Heart right ventricle (tissue), 16 donors: Measurements from ENCODE around the gene WDR35. TPM values are rescaled to one million over a fixed set of nuclear protein-coding genes. Genes with fewer than 3 reads are reported as not detected.
"Not testable (repeated sequence)": the region's sequence is repeated elsewhere in the genome, so short reads cannot be mapped to it uniquely, and the experiment has no call there.

Experiments
- ATAC-seq, 8 donors: fragments of 200-7000 bp; cut with Tn5 transposase; one replicate each; pipeline ENCODE4 v1.9.1; 2020; ENCODE audit warnings: mild to moderate bottlenecking in 8 of 8, moderate library complexity in 8 of 8, moderate number of reproducible peaks in 1 of 8
- DNase-seq, 2 donors: peaks; one replicate each; pipeline ENCODE4 v3.0.0-alpha.2; 2020
- H3K27ac ChIP-seq, 10 donors: fragments of 200-600 bp; sonication (generic) in 2 of 10; one replicate each; pipeline versions ENCODE4 v1.5.0 to v1.8.0; 2020 to 2022; ENCODE audit warnings: mild to moderate bottlenecking in 3 of 10
- H3K27me3 ChIP-seq, 7 donors: fragments of 200-600 bp; one replicate each; pipeline ENCODE4 v1.8.0; 2021 to 2022; ENCODE audit warnings: mild to moderate bottlenecking in 2 of 7
- H3K36me3 ChIP-seq, 9 donors: fragments of 200-600 bp; sonication (generic) in 1 of 9; one replicate each; pipeline versions ENCODE4 v1.5.0 to v1.8.0; 2020 to 2022; ENCODE audit warnings: mild to moderate bottlenecking in 2 of 9
- H3K4me1 ChIP-seq, 9 donors: fragments of 200-600 bp; sonication (generic) in 1 of 9; one replicate each; pipeline versions ENCODE4 v1.5.0 to v1.8.0; 2020 to 2022; ENCODE audit warnings: mild to moderate bottlenecking in 4 of 9
- H3K4me3 ChIP-seq, 10 donors: fragments of 200-600 bp; sonication (generic) in 2 of 10; one replicate each; pipeline versions ENCODE4 v1.5.0 to v1.8.0; 2020 to 2022; ENCODE audit warnings: mild to moderate bottlenecking in 7 of 10, moderate library complexity in 2 of 10
- H3K9me3 ChIP-seq, 11 donors: fragments of 200-600 bp in 10 of 11; sonication (generic) in 2 of 11; one replicate each; pipeline versions ENCODE4 v1.5.0 to v1.8.0; 2013 to 2022; ENCODE audit warnings: mild to moderate bottlenecking in 2 of 11, control low read depth in 1 of 11, moderate library complexity in 1 of 11
- CTCF ChIP-seq, 9 donors: fragments of 200-600 bp; sonication (generic) in 2 of 9; IDR thresholded peaks; one replicate each; pipeline versions ENCODE4 v1.5.0 to v1.8.0; 2021 to 2022; ENCODE audit warnings: antibody characterized with exemption in 9 of 9, mild to moderate bottlenecking in 5 of 9, moderate library complexity in 1 of 9
- WGBS, 2 donors: extraction: QIAGEN DNeasy Blood & Tissue Kit; methylation state at CpG; one replicate each; pipeline ENCODE4 v1.1.7; 2013; ENCODE audit warnings: inconsistent platforms in 1 of 2; 5-methylcytosine and 5-hydroxymethylcytosine counted together
- intact Hi-C, 10 donors: fragments of 100-400 bp; cut with DNase I; formaldehyde crosslinking; loops; one replicate each; pipeline versions ENCODE4 v1.11.1 to v1.14.2; 2022
- polyA plus RNA-seq, 2 donors: library from polyadenylated mRNA; stranded (reverse); fragments of 200-250 nt; gene quantifications; one replicate each; pipeline ENCODE4 v1.2.3, GENCODE V29; 2013
- total RNA-seq, 10 donors: library from RNA; stranded (reverse); fragmentation: NEBNext Ultra II Directional in 3 of 10; extraction: Animal tissue kit (Norgen Biotek cat#: 25700) in 3 of 10; gene quantifications; one replicate each; pipeline versions ENCODE4 v1.2.1 to v1.2.4, GENCODE V29; 2021 to 2023
- donor health status: Arrhythmogenic right ventricular cardiomyopathy.
- donor health status: ischemic (EF 13 %, LVEDD 7.1; RV severe dilation, severe dysfunction).
- donor health status: healthy with polysubstance abuse.
- donor health status: DM: no; HTN: yes; CAD: no.
- donor health status: DM: no; HTN: no; CAD: no.
- donor health status: ischemic (EF 25% LVEDD 6.9; RV normal size, moderate dysfunction).
- donor health status: ischemic (EF 25% LVEDD 5.7; RV mildly dilated, moderate dysfunction).
- donor health status: healthy.
- donor health status: DM: yes; HTN: yes; CAD: no.
- donor health status: Ischemic cardiomyopathy.
- donor health status: ischemic (EF 35%, LVEDD 5.7; RV mildly dilated, moderate dysfunction).
- donor health status: nonischemic (EF 11% LVEDD 7.7; RV severe dilation, severe dysfunction).
- donor health status: DM: yes; HTN: yes; CAD: no.
- donor health status: PGD.
- donor health status: ischemic (EF 29% LVEDD 5.4; RV normal size, mild dysfunction).
- donor health status: nonischemic (EF 23%, LVEDD 6.1; RV moderate dilation, normal function).

The WDR35 gene
- total and polyA plus RNA-seq, 12 donors = 2.3 to 8.3 (median 5.4) TPM

GRCh38 chr2:19936203-19936602 lies 53.7 kb downstream of the WDR35 start:
- peaks cover 0 to 56% (median 8%) of the 10 kb centered on the region in 9 donors for H3K36me3 ChIP-seq

GRCh38 chr2:19933351-19933981 lies 56.4 kb downstream of the WDR35 start:
- peaks cover 0 to 19% (median 2%) of the 10 kb centered on the region in 11 donors for H3K9me3 ChIP-seq
- H3K36me3 ChIP-seq = peaks cover 0 to 83% (median 17%) of the 10 kb centered on the region in 9 donors
- TF ChIP-seq CTCF (IDR thresholded peaks at IDR 0.05) = no peak
- ATAC-seq (peak in 1 of 8 donors; percentile 21), DNase-seq (no peak)
- peak overlapping the region in 1 of 10 donors; percentile 46 for H3K27ac ChIP-seq
- WGBS, 2 donors = 39 to 44% methylated on average over 5 of the region's 5 CpGs
- H3K4me1 ChIP-seq = no peaks in the 10 kb centered on the region
- H3K27me3 ChIP-seq = no peaks in the 10 kb centered on the region
- H3K4me3 ChIP-seq = no peak overlapping the region
- intact Hi-C loops = no loop called here

More at GRCh38 chr2:19936203-19936602, 53.7 kb downstream of the WDR35 start:
- DNase-seq (no peak), ATAC-seq (no peak)
- TF ChIP-seq CTCF (IDR thresholded peaks at IDR 0.05) = no peak
- WGBS, 2 donors = 88 to 97% methylated on average over 2 of the region's 2 CpGs
- no peaks in the 10 kb centered on the region for H3K27me3 ChIP-seq
- H3K27ac ChIP-seq = no peak overlapping the region
- no peaks in the 10 kb centered on the region for H3K4me1 ChIP-seq
- H3K9me3 ChIP-seq = no peaks in the 10 kb centered on the region
- H3K4me3 ChIP-seq = no peak overlapping the region
- intact Hi-C loops = no loop called here

GRCh38 chr2:19932928-19933327 lies 57.0 kb downstream of the WDR35 start:
- Histone ChIP-seq H3K27me3 (no peaks in the 10 kb centered on the region), H3K36me3 (peaks cover 0 to 84% (median 20%) of the 10 kb centered on the region in 9 donors), H3K27ac (no peak overlapping the region), H3K9me3 (peaks cover 0 to 24% (median 7%) of the 10 kb centered on the region in 11 donors), H3K4me1 (no peaks in the 10 kb centered on the region), H3K4me3 (no peak overlapping the region)
- 86 to 88% methylated on average over 2 of the region's 2 CpGs for WGBS, 2 donors
- TF ChIP-seq CTCF (IDR thresholded peaks at IDR 0.05) = no peak
- DNase-seq (no peak), ATAC-seq (no peak)
- intact Hi-C loops = no loop called here

GRCh38 chr2:19929226-19929625 lies 60.7 kb downstream of the WDR35 start:
- no peaks in the 10 kb centered on the region for H3K4me1 ChIP-seq
- ATAC-seq = no peak
- no peak for TF ChIP-seq CTCF (IDR thresholded peaks at IDR 0.05)
- H3K27me3 ChIP-seq = no peaks in the 10 kb centered on the region
- H3K9me3 ChIP-seq = peaks cover 0 to 35% (median 15%) of the 10 kb centered on the region in 11 donors
- H3K4me3 ChIP-seq = no peak overlapping the region
- DNase-seq = no peak
- peaks cover 0 to 60% (median 29%) of the 10 kb centered on the region in 9 donors for H3K36me3 ChIP-seq
- intact Hi-C loops = no loop called here
- no peak overlapping the region for H3K27ac ChIP-seq

GRCh38 chr2:19927816-19928215 lies 62.1 kb downstream of the WDR35 start:
- H3K4me1 ChIP-seq, H3K4me3 ChIP-seq, intact Hi-C loops, H3K27me3 ChIP-seq, H3K27ac ChIP-seq, ATAC-seq, DNase-seq: not testable (repeated sequence)
- Histone ChIP-seq H3K36me3 (peaks cover 0 to 59% (median 25%) of the 10 kb centered on the region in 9 donors), H3K9me3 (peaks cover 0 to 35% (median 15%) of the 10 kb centered on the region in 11 donors)
- 98 to 100% methylated on average over 1 of the region's 1 CpG for WGBS, 2 donors

- H3K4me1 ChIP-seq, H3K27me3 ChIP-seq, ATAC-seq, H3K27ac ChIP-seq, DNase-seq, intact Hi-C loops, H3K4me3 ChIP-seq: not testable (repeated sequence)
- Histone ChIP-seq H3K9me3 (peaks cover 0 to 27% (median 15%) of the 10 kb centered on the region in 11 donors), H3K36me3 (peaks cover 0 to 28% (median 22%) of the 10 kb centered on the region in 9 donors)
- WGBS, 2 donors = 65 to 69% methylated on average over 4 of the region's 4 CpGs
These were observed 65.4 kb downstream of the WDR35 start for GRCh38 chr2:19924526-19924925.

- H3K4me1 ChIP-seq, intact Hi-C loops, DNase-seq, H3K9me3 ChIP-seq, ATAC-seq, H3K27me3 ChIP-seq, H3K27ac ChIP-seq, H3K4me3 ChIP-seq: not testable (repeated sequence)
- H3K36me3 ChIP-seq = peaks cover 0 to 12% (median 2%) of the 10 kb centered on the region in 9 donors
- 61 to 98% methylated on average over 3 of the region's 3 CpGs for WGBS, 2 donors
These were observed 67.7 kb downstream of the WDR35 start for GRCh38 chr2:19922188-19922587.
